GM12878 (cell line): ENCODE data around the gene CD52.

Experiments
- CHD4 ChIP-seq: fragments of 200-600 bp; sonication (generic); IDR thresholded peaks from 2 replicates; pipeline ENCODE4 v1.6.1; 2016; ENCODE audit warnings: mild to moderate bottlenecking
- KDM1A ChIP-seq: fragments of 200-600 bp; sonication (generic); IDR thresholded peaks from 2 replicates; pipeline ENCODE4 v1.6.1; 2016; ENCODE audit warnings: borderline replicate concordance
- MTA3 ChIP-seq: IDR thresholded peaks from 2 replicates; pipeline ENCODE4 v1.6.1; 2012; ENCODE audit warnings: low read length, inconsistent platforms, borderline replicate concordance
- POLR2A ChIP-seq: IDR thresholded peaks from 2 replicates; pipeline ENCODE4 v1.6.1; 2011; ENCODE audit warnings: low read depth, mild to moderate bottlenecking, low read length
- TF ChIP-seq, protein P1 (sequence below), 3 experiments: IDR thresholded peaks in 2 of 3; conservative IDR thresholded peaks in 1 of 3; 2 replicates each; pipeline ENCODE4 v1.5.1; 2011; ENCODE audit warnings: low read depth in 3 of 3, low read length in 3 of 3, mild to moderate bottlenecking in 3 of 3, control low read depth in 2 of 3, moderate library complexity in 2 of 3, inconsistent platforms in 1 of 3, mixed read lengths in 1 of 3; ENCODE audit not compliant: control insufficient read depth in 2 of 3, insufficient read depth in 1 of 3; ENCODE audit errors: extremely low read depth in 1 of 3

DNA sequence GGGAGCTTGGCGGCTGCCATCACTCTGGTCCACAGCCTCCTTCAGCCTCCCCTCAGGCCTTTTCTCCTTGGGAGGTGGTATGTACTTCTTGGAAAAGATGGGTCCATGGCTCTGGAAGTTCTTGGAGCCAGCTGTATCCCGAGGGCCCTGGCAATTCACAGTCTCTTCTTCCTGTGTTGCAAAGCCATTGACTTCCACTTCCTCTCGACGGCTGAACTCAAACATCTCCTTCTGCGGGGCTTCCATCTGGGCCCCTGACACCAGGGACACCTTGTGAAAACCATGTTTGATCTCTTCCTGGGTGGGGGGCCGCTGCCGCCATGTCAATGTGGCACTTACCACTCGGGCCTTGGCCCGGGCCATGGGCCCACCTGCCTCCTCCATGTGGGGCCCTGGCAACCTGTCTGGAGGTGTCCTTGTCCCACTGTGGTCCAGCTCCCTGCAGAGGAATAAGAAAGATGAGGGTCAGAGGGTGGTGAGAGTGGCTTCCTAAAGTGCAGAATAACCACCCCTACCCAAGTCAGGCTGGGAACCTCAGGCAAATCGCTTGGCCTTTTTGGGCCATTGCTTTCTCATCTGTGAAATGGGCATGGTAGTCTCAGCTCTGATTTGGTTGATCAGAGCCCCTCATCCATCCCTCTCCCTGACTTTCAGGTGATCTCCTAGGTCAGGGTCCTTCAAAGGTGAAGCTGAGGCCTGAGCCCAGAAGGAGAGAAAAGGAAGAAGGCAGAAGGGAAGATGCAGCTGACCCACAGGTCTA, 28.7 kb downstream of the CD52 start:
- TF ChIP-seq, protein P1, sequence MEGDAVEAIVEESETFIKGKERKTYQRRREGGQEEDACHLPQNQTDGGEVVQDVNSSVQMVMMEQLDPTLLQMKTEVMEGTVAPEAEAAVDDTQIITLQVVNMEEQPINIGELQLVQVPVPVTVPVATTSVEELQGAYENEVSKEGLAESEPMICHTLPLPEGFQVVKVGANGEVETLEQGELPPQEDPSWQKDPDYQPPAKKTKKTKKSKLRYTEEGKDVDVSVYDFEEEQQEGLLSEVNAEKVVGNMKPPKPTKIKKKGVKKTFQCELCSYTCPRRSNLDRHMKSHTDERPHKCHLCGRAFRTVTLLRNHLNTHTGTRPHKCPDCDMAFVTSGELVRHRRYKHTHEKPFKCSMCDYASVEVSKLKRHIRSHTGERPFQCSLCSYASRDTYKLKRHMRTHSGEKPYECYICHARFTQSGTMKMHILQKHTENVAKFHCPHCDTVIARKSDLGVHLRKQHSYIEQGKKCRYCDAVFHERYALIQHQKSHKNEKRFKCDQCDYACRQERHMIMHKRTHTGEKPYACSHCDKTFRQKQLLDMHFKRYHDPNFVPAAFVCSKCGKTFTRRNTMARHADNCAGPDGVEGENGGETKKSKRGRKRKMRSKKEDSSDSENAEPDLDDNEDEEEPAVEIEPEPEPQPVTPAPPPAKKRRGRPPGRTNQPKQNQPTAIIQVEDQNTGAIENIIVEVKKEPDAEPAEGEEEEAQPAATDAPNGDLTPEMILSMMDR (IDR thresholded peaks at IDR 0.05 in 2 of 3, conservative IDR thresholded peaks at IDR 0.05 in 1 of 3; ENCODE audit: control insufficient read depth in 2 of 3, extremely low read depth in 1 of 3, insufficient read depth in 1 of 3, low read depth in 3 of 3, low read length in 3 of 3) = no peak
- TF ChIP-seq MTA3 (no peak), CHD4 (no peak), POLR2A (no peak), KDM1A (no peak)
